Skeletal muscle tissue (tissue), 4 donors: Measurements from ENCODE around the gene FBXW8. TPM values are rescaled to one million over a fixed set of nuclear protein-coding genes. Genes with fewer than 3 reads are reported as not detected.

Experiments
- H3K27ac ChIP-seq: one replicate; pipeline ENCODE4 v1.7.0; 2013; ENCODE audit warnings: mild to moderate bottlenecking, low read depth, low read length, inconsistent platforms
- H3K27me3 ChIP-seq, 3 donors: one replicate each; pipeline ENCODE4 v1.7.0; 2013; ENCODE audit warnings: low read length in 3 of 3; ENCODE audit not compliant: control insufficient read depth in 3 of 3, insufficient read depth in 3 of 3
- H3K36me3 ChIP-seq, 3 donors: one replicate each; pipeline ENCODE4 v1.7.0; 2013; ENCODE audit warnings: low read length in 3 of 3; ENCODE audit not compliant: control insufficient read depth in 3 of 3, insufficient read depth in 3 of 3
- H3K4me1 ChIP-seq, 3 donors: one replicate each; pipeline ENCODE4 v1.7.0; 2013; ENCODE audit warnings: low read length in 3 of 3, mild to moderate bottlenecking in 3 of 3; ENCODE audit not compliant: control insufficient read depth in 3 of 3, insufficient read depth in 3 of 3
- H3K4me3 ChIP-seq, 3 donors: one replicate each; pipeline ENCODE4 v1.7.0; 2013; ENCODE audit warnings: low read length in 3 of 3
- H3K9ac ChIP-seq, 3 donors: one replicate each; pipeline ENCODE4 v1.7.0; 2013; ENCODE audit warnings: low read length in 3 of 3, mild to moderate bottlenecking in 3 of 3, moderate library complexity in 2 of 3, low read depth in 1 of 3
- H3K9me3 ChIP-seq, 3 donors: one replicate each; pipeline ENCODE4 v1.7.0; 2013; ENCODE audit warnings: low read length in 3 of 3; ENCODE audit not compliant: control insufficient read depth in 3 of 3
- total RNA-seq: library from RNA; depleted of rRNA; stranded (reverse); fragments of >200 nt; gene quantifications from one replicate; pipeline ENCODE4 v1.2.3, GENCODE V29; 2014
- donor health status: Osteomylitis.

Gene FBXW8
- total RNA-seq, result 8.9 TPM

- Histone ChIP-seq H3K4me1 (peaks cover 2 to 12% (median 4%) of the 10 kb centered on the region in 3 donors), H3K9me3 (no peaks in the 10 kb centered on the region), H3K4me3 (peak within 1 kb of the TSS; percentile 73 to 84 (median 78)), H3K27me3 (no peaks in the 10 kb centered on the region), H3K36me3 (no peaks in the 10 kb centered on the region), H3K9ac (peak within 1 kb of the TSS; percentile 65 to 87 (median 75)), H3K27ac (peak within 1 kb of the TSS; percentile 44)
Observed at GRCh38 chr12:116910645-116911451, at the start of gene FBXW8. Gene FBXW8, plus strand, starts transcription at chr12:116910950. Its CDS starts 88 bp downstream, at chr12:116911038.

- peak overlapping the region in 1 of 3 donors; percentile 15 for H3K4me3 ChIP-seq
- no peaks in the 10 kb centered on the region for H3K9me3 ChIP-seq
- no peak overlapping the region for H3K9ac ChIP-seq
- H3K36me3 ChIP-seq, result no peaks in the 10 kb centered on the region
- no peak overlapping the region for H3K27ac ChIP-seq
- peaks cover 0 to 5% (median 0%) of the 10 kb centered on the region in 3 donors for H3K4me1 ChIP-seq
- H3K27me3 ChIP-seq, result peaks cover 0 to 38% (median 24%) of the 10 kb centered on the region in 3 donors
Observed at GRCh38 chr12:116861320-116861719, 49.4 kb upstream of the FBXW8 start.

- Histone ChIP-seq H3K9ac (no peak overlapping the region), H3K27ac (no peak overlapping the region), H3K4me3 (no peak overlapping the region)
Observed at GRCh38 chr12:116862167-116862566, 48.6 kb upstream of the FBXW8 start.

GRCh38 chr12:116863275-116863767 is 47.4 kb upstream of the FBXW8 start:
- H3K36me3 ChIP-seq, result no peaks in the 10 kb centered on the region
- H3K4me1 ChIP-seq, result peaks cover 0 to 5% (median 0%) of the 10 kb centered on the region in 3 donors
- H3K9me3 ChIP-seq, result no peaks in the 10 kb centered on the region
- H3K27ac ChIP-seq, result no peak overlapping the region
- H3K4me3 ChIP-seq, result no peak overlapping the region
- no peak overlapping the region for H3K9ac ChIP-seq
- peaks cover 0 to 23% (median 12%) of the 10 kb centered on the region in 3 donors for H3K27me3 ChIP-seq

More at GRCh38 chr12:116862167-116862566, 48.6 kb upstream of the FBXW8 start:
- Histone ChIP-seq H3K4me1 (peaks cover 0 to 5% (median 0%) of the 10 kb centered on the region in 3 donors), H3K36me3 (no peaks in the 10 kb centered on the region), H3K27me3 (peaks cover 0 to 29% (median 17%) of the 10 kb centered on the region in 3 donors), H3K9me3 (no peaks in the 10 kb centered on the region)

- Histone ChIP-seq H3K36me3 (no peaks in the 10 kb centered on the region), H3K4me1 (peaks cover 0 to 5% (median 0%) of the 10 kb centered on the region in 3 donors), H3K9me3 (no peaks in the 10 kb centered on the region), H3K4me3 (no peak overlapping the region), H3K27me3 (peaks cover 0 to 17% (median 6%) of the 10 kb centered on the region in 3 donors), H3K27ac (no peak overlapping the region), H3K9ac (no peak overlapping the region)
Observed at GRCh38 chr12:116864371-116865160, 46.2 kb upstream of the FBXW8 start.

GRCh38 chr12:116867523-116867922 is 43.2 kb upstream of the FBXW8 start:
- Histone ChIP-seq H3K36me3 (no peaks in the 10 kb centered on the region), H3K4me3 (no peak overlapping the region), H3K27me3 (peaks cover 0 to 19% (median 4%) of the 10 kb centered on the region in 3 donors), H3K9me3 (no peaks in the 10 kb centered on the region), H3K9ac (no peak overlapping the region), H3K4me1 (no peaks in the 10 kb centered on the region), H3K27ac (no peak overlapping the region)

GRCh38 chr12:116870306-116870705 is 40.4 kb upstream of the FBXW8 start:
- no peak overlapping the region for H3K27ac ChIP-seq
- no peaks in the 10 kb centered on the region for H3K36me3 ChIP-seq
- H3K9ac ChIP-seq, result no peak overlapping the region
- H3K27me3 ChIP-seq, result peaks cover 6 to 20% (median 12%) of the 10 kb centered on the region in 3 donors
- H3K4me3 ChIP-seq, result no peak overlapping the region
- peaks cover 0 to 5% (median 3%) of the 10 kb centered on the region in 3 donors for H3K9me3 ChIP-seq
- H3K4me1 ChIP-seq, result no peaks in the 10 kb centered on the region

- Histone ChIP-seq H3K27me3 (peaks cover 40 to 55% (median 42%) of the 10 kb centered on the region in 3 donors), H3K36me3 (no peaks in the 10 kb centered on the region), H3K4me1 (peaks cover 9 to 11% (median 10%) of the 10 kb centered on the region in 3 donors), H3K27ac (no peak overlapping the region), H3K4me3 (no peak overlapping the region), H3K9ac (no peak overlapping the region), H3K9me3 (peaks cover 0 to 5% (median 3%) of the 10 kb centered on the region in 3 donors)
Observed at GRCh38 chr12:116874324-116874995, 36.3 kb upstream of the FBXW8 start.

GRCh38 chr12:116876151-116876869 is 34.4 kb upstream of the FBXW8 start:
- Histone ChIP-seq H3K9me3 (peaks cover 0 to 5% (median 3%) of the 10 kb centered on the region in 3 donors), H3K9ac (no peak overlapping the region), H3K36me3 (no peaks in the 10 kb centered on the region), H3K4me1 (peaks cover 21 to 25% (median 24%) of the 10 kb centered on the region in 3 donors), H3K27me3 (peaks cover 51 to 67% (median 56%) of the 10 kb centered on the region in 3 donors), H3K4me3 (no peak overlapping the region), H3K27ac (no peak overlapping the region)
